Measurements from ENCODE around the gene ALK. TPM values are rescaled to one million over a fixed set of nuclear protein-coding genes. Genes with fewer than 3 reads are reported as not detected.
"Not testable (repeated sequence)": the region's sequence is repeated elsewhere in the genome, so short reads cannot be mapped to it uniquely, and the experiment has no call there.

Gene ALK
- polyA plus RNA-seq, 1 experiment: not detected

GRCh38 chr2:29753671-29754444, 167.5 kb downstream of the ALK start:
- Histone ChIP-seq H3K9me3 (ENCODE audit: control insufficient read depth, insufficient read depth, low read length) (no peaks in the 10 kb centered on the region), H3K27me3 (ENCODE audit: control insufficient read depth, insufficient read depth, low read length) (no peaks in the 10 kb centered on the region), H3K4me3 (ENCODE audit: low read depth, low read length) (no peak overlapping the region), H3K27ac (ENCODE audit: low read depth, low read length) (no peak overlapping the region)
- POLR2A ChIA-PET: no interaction called here
- TF ChIP-seq CTCF (IDR thresholded peaks at IDR 0.05; ENCODE audit: low read depth, low read length): no peak
- peak; percentile 29 for DNase-seq (ENCODE audit: low read depth, low spot score)
- CTCF ChIA-PET: no interaction called here

GRCh38 chr2:29751390-29751789, 170.0 kb downstream of the ALK start:
- DNase-seq (ENCODE audit: low read depth, low spot score): no peak
- no peak overlapping the region for H3K27ac ChIP-seq (ENCODE audit: low read depth, low read length)
- ChIA-PET CTCF (no interaction called here), POLR2A (no interaction called here)
- no peaks in the 10 kb centered on the region for H3K27me3 ChIP-seq (ENCODE audit: control insufficient read depth, insufficient read depth, low read length)
- TF ChIP-seq CTCF (IDR thresholded peaks at IDR 0.05; ENCODE audit: low read depth, low read length): no peak
- H3K4me3 ChIP-seq (ENCODE audit: low read depth, low read length): no peak overlapping the region
- no peaks in the 10 kb centered on the region for H3K9me3 ChIP-seq (ENCODE audit: control insufficient read depth, insufficient read depth, low read length)

- DNase-seq (ENCODE audit: low read depth, low spot score); H3K27ac ChIP-seq (ENCODE audit: low read depth, low read length); CTCF ChIA-PET; H3K4me3 ChIP-seq (ENCODE audit: low read depth, low read length); H3K9me3 ChIP-seq (ENCODE audit: control insufficient read depth, insufficient read depth, low read length); POLR2A ChIA-PET; H3K27me3 ChIP-seq (ENCODE audit: control insufficient read depth, insufficient read depth, low read length): not testable (repeated sequence)
These were observed 170.9 kb downstream of the ALK start for GRCh38 chr2:29750463-29750862.

- H3K27me3 ChIP-seq (ENCODE audit: control insufficient read depth, insufficient read depth, low read length): no peaks in the 10 kb centered on the region
- no peak for DNase-seq (ENCODE audit: low read depth, low spot score)
- ChIA-PET CTCF (no interaction called here), POLR2A (no interaction called here)
- H3K9me3 ChIP-seq (ENCODE audit: control insufficient read depth, insufficient read depth, low read length): no peaks in the 10 kb centered on the region
- H3K27ac ChIP-seq (ENCODE audit: low read depth, low read length): no peak overlapping the region
- no peak for TF ChIP-seq CTCF (IDR thresholded peaks at IDR 0.05; ENCODE audit: low read depth, low read length)
- no peak overlapping the region for H3K4me3 ChIP-seq (ENCODE audit: low read depth, low read length)
These were observed 171.5 kb downstream of the ALK start for GRCh38 chr2:29749843-29750242.

- POLR2A ChIA-PET: no interaction called here
- CTCF ChIA-PET: no interaction called here
- no peak for DNase-seq (ENCODE audit: low read depth, low spot score)
- no peaks in the 10 kb centered on the region for H3K9me3 ChIP-seq (ENCODE audit: control insufficient read depth, insufficient read depth, low read length)
- no peaks in the 10 kb centered on the region for H3K27me3 ChIP-seq (ENCODE audit: control insufficient read depth, insufficient read depth, low read length)
- no peak overlapping the region for H3K4me3 ChIP-seq (ENCODE audit: low read depth, low read length)
- no peak overlapping the region for H3K27ac ChIP-seq (ENCODE audit: low read depth, low read length)
- TF ChIP-seq CTCF (IDR thresholded peaks at IDR 0.05; ENCODE audit: low read depth, low read length): no peak
These were observed 172.3 kb downstream of the ALK start for GRCh38 chr2:29749041-29749440.
